Activated T-cell treated with anti-CD3 and anti-CD28 coated beads, Interleukin-2, amount 50 U/mL, for 1 hour (primary cell): ENCODE measurements around the gene GOLGA8K.
"Not testable (repeated sequence)": the region's sequence is repeated elsewhere in the genome, so short reads cannot be mapped to it uniquely, and the experiment has no call there.

Source experiments
- DNase-seq: peaks from one replicate; pipeline ENCODE4 v3.0.0-alpha.2; 2020

Gene GOLGA8K

DNA sequence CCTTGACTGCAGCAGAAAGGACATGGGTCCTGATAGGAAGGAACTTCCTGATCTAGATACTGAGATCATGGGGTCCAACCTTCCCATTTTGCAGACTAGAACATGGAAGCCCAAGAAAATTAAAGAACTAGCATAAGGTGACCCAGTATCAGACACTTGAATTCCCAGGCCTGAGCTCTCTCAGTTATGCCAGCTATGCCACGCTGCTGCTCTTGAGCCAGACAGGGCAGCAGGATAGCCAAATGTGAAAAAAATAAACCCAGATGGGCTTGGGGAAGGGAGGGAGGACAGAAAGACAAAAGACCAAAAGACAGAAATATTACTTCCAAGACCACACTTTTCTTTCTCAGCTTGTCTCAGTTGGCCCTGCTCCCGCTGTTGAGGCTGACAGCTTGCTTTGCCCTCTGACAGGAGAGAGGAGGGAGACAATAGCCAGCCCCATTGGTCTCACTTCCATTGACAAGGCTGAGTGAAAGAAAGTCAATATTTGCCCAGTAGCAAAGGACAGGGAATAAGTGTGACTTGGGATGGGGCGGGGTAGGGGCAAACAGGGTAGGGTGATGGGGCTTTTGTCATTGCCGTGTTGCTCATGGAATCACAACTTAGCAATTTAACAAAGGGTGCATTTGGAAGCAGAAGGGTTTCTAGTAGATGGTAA, 52.4 kb downstream of the GOLGA8K start:
- DNase-seq, result not testable (repeated sequence)

DNA sequence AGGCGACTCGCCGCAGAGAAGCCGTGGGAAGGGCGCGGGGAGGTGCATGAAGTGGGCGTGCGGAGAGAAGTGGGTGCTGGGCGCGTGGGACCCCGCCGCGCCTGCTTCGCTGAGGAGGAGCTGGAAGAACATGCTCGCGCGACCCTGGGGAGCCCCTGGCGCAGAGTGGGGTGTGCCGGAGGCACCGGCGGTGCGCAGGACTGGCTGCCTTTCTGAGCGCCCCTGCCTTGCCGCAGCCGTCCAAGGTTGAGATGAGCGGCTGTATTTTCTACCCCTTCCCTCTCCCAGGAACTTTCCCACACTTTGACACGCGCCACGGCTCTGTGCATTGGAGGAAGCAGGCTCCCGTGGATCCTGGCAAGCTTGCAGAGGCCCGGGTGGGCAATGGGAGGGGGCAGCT, 56.1 kb downstream of the GOLGA8K start:
- DNase-seq, result peak; percentile 16

DNA sequence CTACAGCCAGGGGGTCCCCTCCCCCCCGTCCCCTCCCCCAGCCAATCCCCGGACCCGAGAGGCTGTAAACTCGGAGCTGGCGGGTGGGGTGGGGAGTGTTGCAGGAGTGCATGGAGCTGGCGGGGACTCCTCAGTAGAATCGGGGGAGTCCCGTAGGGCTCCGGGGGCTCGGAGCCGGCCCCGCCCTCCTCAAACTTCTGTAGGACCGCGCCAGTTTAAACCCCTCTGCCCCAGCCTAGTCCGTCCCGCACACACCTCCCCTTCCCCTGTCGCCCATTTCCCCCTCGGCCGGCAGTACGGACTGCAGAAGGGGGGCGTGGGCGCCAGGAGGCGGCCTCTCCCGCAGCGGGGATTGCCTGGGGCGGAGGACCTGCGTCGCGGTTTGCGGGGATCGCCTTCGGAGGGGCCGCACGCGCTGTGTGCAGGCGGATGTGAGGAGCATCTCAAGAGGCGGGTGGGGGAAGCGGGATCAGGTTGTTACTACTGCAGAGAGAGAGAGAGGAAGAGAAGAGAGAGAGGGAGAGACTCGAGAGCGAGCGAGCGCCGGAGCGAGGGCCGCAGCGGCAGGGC, 57.0 kb downstream of the GOLGA8K start:
- not testable (repeated sequence) for DNase-seq

DNA sequence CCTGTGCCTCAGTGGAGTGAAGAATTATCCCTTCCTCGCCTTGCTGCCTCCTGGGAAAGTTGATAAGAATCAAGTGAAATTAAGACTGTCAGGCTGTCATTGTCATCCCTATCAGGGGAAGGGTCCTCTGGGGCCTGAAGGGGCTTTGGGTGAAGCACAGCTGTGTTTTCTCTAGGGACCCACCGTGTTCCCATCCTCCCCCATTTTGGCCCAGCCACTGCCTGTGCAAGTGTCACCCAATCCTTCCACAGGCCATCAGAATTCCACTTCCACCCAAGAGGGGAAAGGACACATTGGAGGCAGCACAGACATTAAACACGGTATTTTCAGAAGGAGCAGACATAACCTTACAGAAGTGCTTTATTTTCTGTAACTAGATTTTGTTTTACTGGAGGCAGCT, 59.2 kb downstream of the GOLGA8K start:
- DNase-seq, result not testable (repeated sequence)
